Erythroblast (primary cell): Measurements from ENCODE around the gene TTC39A.

Experiments used
- DNase-seq, 2 experiments: peaks; one replicate each; lab custom pipeline; 2025; lab: John Stamatoyannopoulos, UW
- GATA1 ChIP-seq: IDR thresholded peaks from 2 replicates; pipeline ENCODE4 v1.6.1; 2011; ENCODE audit warnings: low read depth, mild to moderate bottlenecking, control low read depth, low read length, moderate library complexity
- POLR2A ChIP-seq: IDR thresholded peaks from 2 replicates; pipeline ENCODE4 v1.6.1; 2011; ENCODE audit warnings: mild to moderate bottlenecking, low read length

TTC39A gene

DNA sequence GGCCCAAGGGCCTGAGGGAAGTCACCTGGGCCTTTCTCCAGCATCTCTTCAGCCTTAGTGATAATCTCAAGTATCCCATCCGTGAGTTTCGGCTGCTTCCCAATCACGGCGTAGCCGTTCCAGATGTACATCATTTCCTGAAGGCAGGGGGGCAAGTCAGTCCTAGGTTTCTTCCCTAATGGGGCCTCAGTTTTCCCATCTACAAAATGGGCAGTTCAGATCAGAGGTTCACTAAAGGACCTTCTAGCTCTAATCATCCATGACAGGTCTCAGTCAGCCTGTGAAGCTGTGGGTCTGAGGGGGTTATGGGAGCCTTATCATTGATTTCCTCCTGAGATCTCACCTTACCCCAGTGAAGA lies 39.9 kb downstream of the TTC39A start:
- TF ChIP-seq GATA1 (no peak), POLR2A (no peak)
- no peak for DNase-seq

DNA sequence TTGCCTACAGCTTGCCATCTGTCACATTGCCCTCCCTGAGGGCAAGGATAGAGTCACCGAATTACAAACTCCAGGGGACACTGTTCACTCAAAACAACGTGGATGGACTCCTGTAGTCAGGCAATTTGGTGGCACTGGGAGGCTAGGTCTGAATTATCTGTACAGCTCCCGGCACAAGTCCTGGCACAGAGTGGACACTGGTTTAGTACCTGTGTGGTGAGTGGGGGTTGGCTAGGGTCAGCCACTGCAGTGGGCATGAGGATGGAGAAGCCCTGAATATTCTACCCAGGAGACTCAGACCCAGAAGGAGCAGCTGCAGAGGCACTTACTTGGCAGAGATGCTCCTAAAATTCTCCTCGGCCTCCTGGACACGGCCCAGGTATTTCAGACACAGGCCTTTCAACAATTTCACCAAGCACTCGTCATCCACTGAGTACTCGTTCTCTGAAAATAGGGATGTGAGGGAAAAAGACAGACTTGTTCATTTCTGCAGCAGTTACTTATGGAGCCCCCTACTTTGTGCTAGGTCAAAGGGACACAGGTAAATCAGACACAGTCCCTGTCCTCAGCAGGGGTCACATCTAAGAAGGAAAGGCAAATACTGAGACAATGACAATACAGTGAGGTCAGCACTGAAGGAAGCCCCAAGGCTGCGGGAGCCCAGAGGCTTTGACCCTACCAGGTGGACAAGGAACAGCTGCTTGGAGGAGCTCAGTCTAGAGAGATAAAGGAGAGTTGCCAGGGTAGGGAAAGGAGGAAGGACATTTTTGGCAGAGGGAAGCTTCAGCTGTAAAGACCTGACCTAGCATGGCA lies 40.5 kb downstream of the TTC39A start:
- TF ChIP-seq GATA1: no peak
- no peak for TF ChIP-seq POLR2A
- no peak for DNase-seq

DNA sequence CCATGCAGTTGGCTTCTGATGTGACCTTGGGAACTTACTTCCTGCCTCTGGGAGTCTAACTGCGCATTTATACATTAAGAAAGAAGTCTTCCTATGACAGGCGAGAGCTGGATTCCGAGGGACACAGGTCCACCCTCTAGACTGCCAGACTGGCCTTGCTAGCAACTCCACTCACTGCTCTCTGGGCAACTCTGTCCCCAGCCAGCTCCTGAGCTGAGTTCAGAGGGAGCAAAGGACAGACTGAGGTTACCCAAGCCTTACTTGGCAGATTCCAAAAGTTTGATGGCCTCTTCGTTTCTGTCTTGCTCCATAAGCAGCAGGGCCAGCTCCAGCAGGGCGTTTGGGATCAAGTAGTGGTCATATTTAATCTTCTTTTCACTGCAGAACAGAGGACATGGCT lies 41.8 kb downstream of the TTC39A start:
- TF ChIP-seq GATA1: no peak
- TF ChIP-seq POLR2A: no peak
- DNase-seq: no peak

DNA sequence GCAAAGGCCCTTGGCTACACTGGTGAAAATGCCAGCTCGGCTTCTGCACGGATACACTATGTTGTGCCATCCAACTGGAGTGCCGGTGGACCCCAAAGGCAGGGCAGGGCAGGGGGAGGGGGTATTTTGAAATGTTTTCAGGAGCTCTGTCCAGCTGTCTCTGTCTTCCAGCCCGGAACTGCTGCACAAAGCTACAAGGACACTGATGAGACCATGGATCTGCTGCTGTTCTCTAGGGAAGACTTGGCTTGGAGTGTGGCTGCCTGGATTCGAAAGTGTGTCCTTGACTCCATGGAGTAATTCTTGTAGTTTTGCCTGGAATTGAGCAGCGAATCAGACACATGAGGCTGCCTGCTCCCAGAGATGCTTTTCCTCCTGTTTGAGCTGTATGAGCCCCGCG lies 42.4 kb downstream of the TTC39A start:
- no peak for DNase-seq
- TF ChIP-seq GATA1 (no peak), POLR2A (no peak)

DNA sequence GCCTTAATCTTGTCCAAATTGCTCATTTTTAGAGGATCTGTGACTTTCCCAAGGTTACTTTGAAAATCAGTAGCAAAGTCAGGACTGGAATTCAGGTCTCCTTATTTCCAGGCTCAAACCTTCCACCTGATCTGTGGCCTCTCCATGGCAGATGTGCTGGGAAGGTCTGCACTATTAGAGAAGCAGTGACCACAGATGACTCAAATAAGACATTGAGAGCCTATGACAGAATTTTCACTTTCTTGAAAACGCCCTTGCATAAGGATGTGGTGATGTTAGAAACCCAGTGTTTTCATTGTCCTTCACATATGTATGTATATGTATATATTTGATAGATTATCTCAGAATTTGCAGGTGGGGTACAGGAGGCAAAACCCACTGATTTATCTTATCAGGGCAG lies 45.3 kb downstream of the TTC39A start:
- DNase-seq: peak; percentile 48 to 66
- TF ChIP-seq POLR2A (no peak), GATA1 (no peak)

DNA sequence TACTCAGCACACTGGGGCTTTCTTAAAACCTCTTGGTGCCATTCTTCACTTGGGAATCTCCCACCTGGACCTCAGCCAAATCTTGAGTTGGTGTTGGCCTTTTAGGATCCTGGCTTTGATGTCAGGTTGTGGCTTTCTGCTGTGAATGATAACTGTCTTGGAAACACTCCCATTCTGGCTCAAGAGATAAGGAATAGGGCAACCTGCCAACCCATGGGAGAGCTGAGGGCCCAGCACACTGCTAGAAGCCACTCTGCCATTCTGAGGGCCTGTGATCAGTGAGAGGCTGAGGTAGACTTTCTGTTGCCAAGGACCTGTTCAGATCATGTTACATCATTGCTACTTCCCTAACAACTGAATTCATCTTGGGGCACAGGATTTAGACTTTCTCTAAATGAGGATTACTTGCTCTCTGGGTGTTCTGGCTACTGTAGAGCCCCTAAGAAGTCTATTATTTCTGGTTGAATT lies 45.8 kb downstream of the TTC39A start:
- TF ChIP-seq GATA1 (peak; percentile 96), POLR2A (peak; percentile 15)
- DNase-seq: peak; percentile 99

DNA sequence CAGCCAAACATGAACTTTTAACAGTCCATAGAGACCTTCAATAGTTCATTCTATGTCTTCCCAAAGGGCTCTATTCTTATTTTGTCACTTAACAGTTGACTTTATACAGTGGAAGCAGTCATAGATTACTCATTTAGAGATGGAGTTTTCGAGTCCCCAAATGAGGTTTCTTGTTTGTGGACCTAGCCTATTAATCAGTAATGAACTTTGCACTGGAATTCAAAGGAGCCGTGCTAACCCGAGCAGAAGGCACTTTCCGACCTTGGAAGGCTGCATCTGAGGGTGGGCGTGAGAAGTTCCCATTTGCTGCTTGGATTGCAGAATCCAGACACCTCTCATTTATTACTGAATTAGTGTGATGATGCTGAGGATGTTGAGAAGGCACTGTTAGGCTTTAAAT lies 46.4 kb downstream of the TTC39A start:
- no peak for TF ChIP-seq GATA1
- no peak for TF ChIP-seq POLR2A
- no peak for DNase-seq

DNA sequence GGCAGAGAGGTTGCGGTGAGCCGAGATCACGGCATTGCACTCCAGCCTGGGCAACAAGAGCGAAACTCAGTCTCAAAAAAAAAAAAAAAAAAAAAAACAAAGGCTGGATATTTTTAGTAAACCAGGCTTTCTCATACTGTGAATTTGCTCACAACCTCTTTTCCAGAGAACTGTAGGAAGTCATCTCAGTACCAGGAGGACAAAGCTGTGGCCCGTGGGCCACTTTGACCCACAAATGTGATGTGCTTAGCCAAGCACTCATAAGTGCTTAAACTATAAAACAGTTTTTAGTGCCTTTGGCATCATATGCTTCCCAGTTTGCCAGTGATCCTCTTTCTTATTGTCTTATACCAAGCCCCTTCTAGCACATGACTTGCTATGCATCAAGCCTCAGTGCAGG lies 47.8 kb downstream of the TTC39A start:
- TF ChIP-seq POLR2A (no peak), GATA1 (no peak)

DNA sequence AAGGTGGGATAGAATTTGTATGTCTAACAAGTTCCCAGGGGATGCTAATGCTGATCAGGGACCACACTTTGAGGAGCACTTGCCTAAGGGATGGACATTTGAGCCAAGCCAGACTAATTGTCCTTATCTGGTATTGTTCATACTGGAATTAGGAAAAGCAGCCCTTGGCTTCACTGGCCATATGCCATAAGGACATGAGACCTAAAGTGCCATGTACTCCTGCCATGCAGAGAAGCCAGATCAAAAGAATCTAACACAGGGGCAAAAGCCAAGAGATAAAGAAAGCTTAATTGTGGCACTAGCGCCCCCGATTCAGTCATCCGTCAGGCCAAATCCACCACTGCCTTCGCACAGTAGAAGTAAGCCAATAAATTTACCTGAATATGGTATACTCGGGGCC lies 48.6 kb downstream of the TTC39A start:
- TF ChIP-seq GATA1 (no peak), POLR2A (no peak)
- no peak for DNase-seq

More for the DNA sequence above, 47.8 kb downstream of the TTC39A start:
- no peak for DNase-seq

DNA sequence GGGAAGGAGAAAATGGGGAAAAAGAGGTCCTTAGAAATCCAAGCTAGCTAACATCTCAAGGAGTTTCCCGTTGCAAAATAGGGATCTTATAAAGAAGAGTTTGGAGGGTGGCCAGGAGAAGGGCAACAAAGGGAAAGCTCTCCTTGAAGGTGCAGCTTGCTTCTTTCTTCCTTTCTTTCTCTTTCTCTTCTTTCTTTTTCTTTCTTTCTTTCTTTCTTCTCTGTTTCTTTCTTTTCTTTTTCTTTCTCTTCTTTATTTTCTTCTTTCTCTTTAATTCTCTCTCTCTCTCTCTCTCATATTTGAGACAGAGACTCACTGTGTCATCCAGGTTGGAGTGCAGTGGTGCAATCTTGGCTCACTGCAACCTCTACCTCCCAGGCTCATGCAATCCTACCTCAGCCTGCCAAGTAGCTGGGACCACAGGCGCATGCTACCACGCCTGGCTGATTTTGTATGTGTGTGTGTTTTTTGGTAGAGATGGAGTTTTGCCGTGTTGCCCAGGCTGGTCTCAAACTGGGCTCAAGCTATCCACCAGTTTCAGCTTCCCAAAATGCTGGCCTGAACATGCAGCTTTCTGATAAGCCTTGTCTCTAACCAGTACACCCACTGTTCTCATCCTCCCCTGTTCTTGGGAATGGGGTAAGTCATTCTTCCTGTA lies 49.9 kb downstream of the TTC39A start:
- peak; percentile 55 to 60 for DNase-seq
- TF ChIP-seq GATA1: no peak
- no peak for TF ChIP-seq POLR2A

DNA sequence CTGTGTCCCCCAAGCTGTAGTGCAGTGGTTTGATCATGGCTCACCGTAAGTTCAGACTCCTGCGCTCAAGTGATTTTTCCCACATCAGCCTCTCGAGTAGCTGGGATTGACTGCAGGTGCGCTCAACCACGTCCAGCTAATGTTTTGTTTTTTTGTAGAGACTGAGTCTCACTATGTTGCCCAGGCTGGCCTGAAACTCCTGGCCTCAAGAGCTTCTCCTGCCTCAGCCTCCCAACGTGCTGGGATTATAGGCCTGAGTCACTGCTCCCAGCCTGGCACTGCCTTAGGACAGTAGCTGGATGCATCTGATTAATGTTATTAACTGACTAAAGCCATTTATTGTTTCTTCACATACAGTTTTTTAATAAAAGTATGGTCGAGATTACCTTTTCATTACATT lies 54.1 kb downstream of the TTC39A start:
- no peak for DNase-seq
- TF ChIP-seq GATA1: no peak
- TF ChIP-seq POLR2A: no peak

DNA sequence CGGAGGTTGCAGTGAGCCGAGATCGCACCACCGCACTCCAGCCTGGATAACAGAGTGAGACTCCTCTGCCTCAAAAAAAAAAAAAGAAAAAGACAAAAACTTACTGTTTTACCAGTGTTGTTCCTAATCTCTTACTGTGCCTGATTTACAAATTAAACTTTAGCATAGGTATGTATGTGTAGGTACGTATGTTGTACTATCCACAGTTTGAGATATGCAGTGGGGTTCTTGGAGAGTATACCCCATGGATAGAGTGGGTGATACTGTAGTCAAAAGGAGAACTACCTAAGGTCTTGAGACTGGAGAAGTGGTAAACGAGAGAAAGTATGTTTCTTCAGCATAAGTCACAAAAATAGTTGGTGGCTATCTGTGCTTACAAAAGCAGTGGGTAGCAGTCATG lies 55.7 kb downstream of the TTC39A start:
- TF ChIP-seq GATA1 (no peak), POLR2A (no peak)
- no peak for DNase-seq

DNA sequence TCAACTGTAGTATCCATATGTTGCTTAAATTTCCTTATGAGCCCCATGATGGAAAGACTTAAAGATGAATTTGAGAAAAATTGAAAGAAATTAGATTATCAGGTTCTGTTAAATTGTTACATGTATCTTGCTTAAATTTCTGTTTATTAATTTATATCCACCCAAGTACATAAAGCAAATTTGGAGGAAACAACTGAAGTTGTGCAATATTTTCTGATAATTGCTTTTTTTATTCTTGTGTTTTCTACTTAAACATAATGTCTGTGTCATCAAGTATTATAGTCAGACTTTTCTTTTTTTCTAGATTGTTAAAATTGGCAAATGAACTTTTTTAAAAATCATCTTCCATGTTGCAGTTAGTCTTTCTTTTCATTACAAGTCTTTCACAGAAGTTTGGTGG lies 57.4 kb downstream of the TTC39A start:
- no peak for DNase-seq
- no peak for TF ChIP-seq GATA1
- TF ChIP-seq POLR2A: no peak

DNA sequence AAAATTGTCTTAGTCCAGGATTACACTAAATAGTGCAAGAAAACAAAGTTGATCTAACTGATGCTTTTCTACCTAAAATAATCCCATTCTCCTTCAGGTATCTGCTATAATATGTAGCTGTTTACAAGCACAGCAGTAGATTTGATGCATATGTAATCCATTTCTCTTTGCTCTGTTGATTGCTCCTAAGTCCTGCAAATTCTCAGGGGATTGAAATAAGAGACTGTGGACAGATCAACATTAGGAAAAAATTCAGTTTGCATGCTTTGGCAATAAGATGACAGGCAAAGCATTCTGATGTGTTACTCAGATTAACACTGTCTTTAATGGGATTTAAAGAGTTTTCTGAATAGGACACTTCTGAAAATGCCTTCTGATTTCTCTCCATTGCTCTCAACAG lies 59.6 kb downstream of the TTC39A start:
- no peak for TF ChIP-seq GATA1
- no peak for TF ChIP-seq POLR2A
- no peak for DNase-seq

DNA sequence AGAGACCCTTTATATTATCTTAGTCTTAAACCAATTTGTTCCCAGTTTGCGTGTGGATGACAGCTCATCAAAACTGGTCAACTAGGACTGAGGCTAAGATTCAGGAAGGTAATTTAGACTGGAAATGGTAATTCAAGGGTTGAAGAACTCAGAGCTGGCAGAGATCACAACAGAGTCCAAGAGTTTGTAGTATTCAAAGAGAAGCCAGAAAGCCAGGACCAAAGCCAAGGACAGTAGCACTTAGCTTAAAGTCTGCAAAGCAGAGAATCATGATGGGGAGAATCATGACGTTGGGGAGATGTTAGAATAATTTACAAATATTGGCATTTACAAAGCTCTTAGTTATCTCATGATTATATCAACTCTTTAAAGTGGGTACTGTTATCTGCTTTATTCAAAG lies 61.7 kb downstream of the TTC39A start:
- no peak for DNase-seq

DNA sequence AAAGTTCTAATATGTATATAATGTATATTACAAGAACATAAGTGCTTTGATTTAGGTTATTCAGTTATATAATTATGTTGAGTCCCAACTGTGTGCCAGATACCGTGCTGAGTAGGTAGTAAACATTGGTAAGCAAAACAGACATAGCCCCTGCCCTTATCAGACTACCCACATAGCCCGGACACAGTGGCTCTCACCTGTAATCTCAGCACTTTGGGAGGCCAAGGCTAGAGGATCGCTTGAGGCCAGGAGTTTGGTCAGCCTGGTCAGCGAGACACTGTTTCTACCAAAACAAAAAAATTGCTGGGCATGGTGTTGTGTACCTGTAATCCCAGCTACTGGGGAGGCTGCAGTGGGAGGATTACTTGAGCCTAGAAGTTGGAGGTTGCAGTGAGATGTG lies 63.6 kb downstream of the TTC39A start:
- no peak for DNase-seq
- TF ChIP-seq POLR2A (no peak), GATA1 (no peak)

More for the DNA sequence above, 61.7 kb downstream of the TTC39A start:
- TF ChIP-seq GATA1 (no peak), POLR2A (no peak)
